Stomach (tissue), 9 donors: ENCODE measurements around the gene SERPINB10. TPM values are rescaled to one million over a fixed set of nuclear protein-coding genes. Genes with fewer than 3 reads are reported as not detected.

Experiments
- DNase-seq, 2 donors: peaks; one replicate each; pipeline versions ENCODE4 v3.0.0 to v3.0.0-alpha.2; 2013 to 2019
- H3K27ac ChIP-seq, 5 donors: fragments of 200-600 bp in 4 of 5; sonication (generic) in 4 of 5; one replicate each; pipeline ENCODE4 v1.5.1; 2013 to 2019; ENCODE audit warnings: mild to moderate bottlenecking in 1 of 5, moderate library complexity in 1 of 5
- H3K27me3 ChIP-seq, 3 donors: fragments of 200-600 bp; sonication (generic); one replicate each; pipeline ENCODE4 v1.5.1; 2017 to 2019; ENCODE audit warnings: mixed run types in 1 of 3
- H3K36me3 ChIP-seq, 4 donors: fragments of 200-600 bp; sonication (generic); 1 replicate in 3 of 4; 2 replicates in 1 of 4; pipeline ENCODE4 v1.5.1; 2016 to 2019
- H3K4me1 ChIP-seq, 4 donors: fragments of 200-600 bp; sonication (generic); one replicate each; pipeline ENCODE4 v1.5.1; 2016 to 2019
- H3K4me3 ChIP-seq, 4 donors: fragments of 200-600 bp; sonication (generic) in 3 of 4; one replicate each; pipeline ENCODE4 v1.5.1; 2016 to 2019; ENCODE audit warnings: mild to moderate bottlenecking in 1 of 4
- H3K9me3 ChIP-seq, 4 donors: fragments of 200-600 bp; sonication (generic); one replicate each; pipeline ENCODE4 v1.5.1; 2016 to 2019
- CTCF ChIP-seq, 7 experiments: fragments of 450-650 bp in 4 of 7; fragments of 200-600 bp in 3 of 7; sonication (generic) in 3 of 7; IDR thresholded peaks; one replicate each; pipeline ENCODE4 v1.5.1; 2016 to 2019; ENCODE audit warnings: antibody characterized with exemption in 7 of 7, control low read depth in 2 of 7, mild to moderate bottlenecking in 1 of 7
- EP300 ChIP-seq: sonication (generic); formaldehyde crosslinking; IDR thresholded peaks from one replicate; pipeline ENCODE4 v1.6.1; 2017; ENCODE audit warnings: antibody characterized with exemption
- POLR2A ChIP-seq, 4 donors: fragments of 450-650 bp; IDR thresholded peaks; one replicate each; pipeline ENCODE4 v1.6.1; 2016; ENCODE audit warnings: antibody characterized with exemption in 4 of 4, control low read depth in 2 of 4, mild to moderate bottlenecking in 1 of 4, moderate library complexity in 1 of 4
- POLR2AphosphoS5 ChIP-seq, 3 donors: sonication (generic); formaldehyde crosslinking; IDR thresholded peaks; one replicate each; pipeline ENCODE4 v1.6.1; 2016; ENCODE audit warnings: antibody characterized with exemption in 3 of 3
- WGBS, 5 donors: extraction: QIAGEN DNeasy Blood & Tissue Kit in 3 of 5; methylation state at CpG; one replicate each; pipeline versions ENCODE4 v1.1.5 to v1.1.7; 2013 to 2018; 5-methylcytosine and 5-hydroxymethylcytosine counted together
- intact Hi-C: fragments of 100-400 bp; cut with DNase I; formaldehyde crosslinking; loops from one replicate; pipeline ENCODE4 v1.15.1; 2023; ENCODE audit warnings: low total_unique reads
- polyA plus RNA-seq, 3 donors: library from polyadenylated mRNA; stranded (reverse); fragments of 200-250 nt; gene quantifications; one replicate each; pipeline ENCODE4 v1.2.3, GENCODE V29; 2013
- total RNA-seq, 5 donors: library from RNA; depleted of rRNA; stranded (reverse); fragments of >200 nt; gene quantifications; one replicate each; pipeline versions ENCODE4 v1.1.0 to v1.2.3, GENCODE V29; 2014 to 2016
- donor health status: healthy with polysubstance abuse.
- donor health status: Bipolar disorder and iron deficiency.
- donor health status: healthy.

SERPINB10 gene
- total and polyA plus RNA-seq, 8 donors, result 0.10 to 0.73 TPM; not detected in 6

GRCh38 chr18:63960891-63961290 is 53.1 kb downstream of the SERPINB10 start:
- 74 to 83% (median 81%) methylated on average over 1 of the region's 1 CpG for WGBS, 5 donors
- H3K4me3 ChIP-seq, result no peak overlapping the region
- H3K27ac ChIP-seq, result no peak overlapping the region
- H3K27me3 ChIP-seq, result peaks cover 0 to 19% (median under 1%) of the 10 kb centered on the region in 3 donors
- intact Hi-C loops, result no loop called here
- no peaks in the 10 kb centered on the region for H3K36me3 ChIP-seq
- TF ChIP-seq POLR2AphosphoS5 (IDR thresholded peaks at IDR 0.05) (no peak), CTCF (IDR thresholded peaks at IDR 0.05) (no peak), POLR2A (IDR thresholded peaks at IDR 0.05) (no peak), EP300 (no peak)
- no peaks in the 10 kb centered on the region for H3K9me3 ChIP-seq
- peaks cover 0 to 9% (median 0%) of the 10 kb centered on the region in 4 donors for H3K4me1 ChIP-seq
- no peak for DNase-seq

DNA sequence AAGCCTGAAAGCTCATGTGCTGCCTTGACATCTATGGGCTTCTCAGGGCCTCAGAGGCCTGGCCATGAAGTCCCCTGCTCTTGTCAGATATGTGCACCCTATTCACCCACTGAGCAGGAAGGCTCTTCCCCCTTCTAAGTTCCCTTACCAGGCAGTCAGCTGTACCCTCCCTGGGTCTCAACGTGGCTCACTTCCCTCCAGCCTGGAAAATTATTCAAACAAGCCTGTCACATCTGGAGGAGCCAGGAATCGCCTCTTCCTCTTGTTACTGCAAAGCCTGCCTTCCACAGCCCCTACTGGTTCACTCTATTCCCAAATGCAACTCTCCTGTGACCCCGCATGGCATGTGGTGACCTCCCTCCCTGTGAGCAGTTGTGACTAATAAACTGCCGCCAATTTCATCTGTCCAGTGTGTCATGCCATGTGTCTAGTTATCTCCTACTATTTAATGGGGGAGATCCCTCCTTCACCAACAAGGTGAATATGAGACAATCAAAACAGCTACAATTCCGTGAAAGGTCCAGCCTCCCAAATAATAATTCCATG is 53.8 kb downstream of the SERPINB10 start:
- WGBS, 5 donors, result 67 to 76% (median 69%) methylated on average over 5 of the region's 5 CpGs
- Histone ChIP-seq H3K36me3 (no peaks in the 10 kb centered on the region), H3K4me3 (no peak overlapping the region), H3K9me3 (no peaks in the 10 kb centered on the region), H3K27me3 (peaks cover 0 to 14% (median 0%) of the 10 kb centered on the region in 3 donors), H3K4me1 (peaks cover 0 to 9% (median 0%) of the 10 kb centered on the region in 4 donors), H3K27ac (no peak overlapping the region)
- TF ChIP-seq EP300 (no peak), CTCF (IDR thresholded peaks at IDR 0.05) (no peak), POLR2A (IDR thresholded peaks at IDR 0.05) (no peak), POLR2AphosphoS5 (IDR thresholded peaks at IDR 0.05) (no peak)
- no peak for DNase-seq
- intact Hi-C loops, result no loop called here

- TF ChIP-seq POLR2A (IDR thresholded peaks at IDR 0.05), result no peak
- TF ChIP-seq EP300, result no peak
- TF ChIP-seq POLR2AphosphoS5 (IDR thresholded peaks at IDR 0.05), result no peak
- no peak for TF ChIP-seq CTCF (IDR thresholded peaks at IDR 0.05)
- 14 to 43% (median 31%) methylated on average over 1 of the region's 1 CpG for WGBS, 5 donors
- H3K27me3 ChIP-seq, result peaks cover 0 to 14% (median 0%) of the 10 kb centered on the region in 3 donors
- no peaks in the 10 kb centered on the region for H3K9me3 ChIP-seq
- no peak overlapping the region for H3K27ac ChIP-seq
- no peaks in the 10 kb centered on the region for H3K36me3 ChIP-seq
- DNase-seq, result no peak
- intact Hi-C loops, result no loop called here
- H3K4me3 ChIP-seq, result no peak overlapping the region
- H3K4me1 ChIP-seq, result peaks cover 0 to 9% (median 0%) of the 10 kb centered on the region in 4 donors
These were observed 54.4 kb downstream of the SERPINB10 start for GRCh38 chr18:63962137-63962536.

GRCh38 chr18:63963615-63964256 is 56.0 kb downstream of the SERPINB10 start:
- peak in 5 of 7 experiments; percentile 62 to 74 (median 67) for TF ChIP-seq CTCF (IDR thresholded peaks at IDR 0.05)
- no peak for TF ChIP-seq POLR2A (IDR thresholded peaks at IDR 0.05)
- WGBS, 5 donors, result 13 to 50% (median 33%) methylated on average over 1 of the region's 1 CpG
- Histone ChIP-seq H3K4me3 (no peak overlapping the region), H3K4me1 (peaks cover 0 to 9% (median 0%) of the 10 kb centered on the region in 4 donors), H3K36me3 (no peaks in the 10 kb centered on the region), H3K27ac (no peak overlapping the region), H3K27me3 (peaks cover 0 to 14% (median 0%) of the 10 kb centered on the region in 3 donors), H3K9me3 (no peaks in the 10 kb centered on the region)
- intact Hi-C loops, result no loop called here
- DNase-seq, result peak; percentile 57 to 75
